Karpas-422 (cell line): Measurements from ENCODE around the gene KRT10. TPM values are rescaled to one million over a fixed set of nuclear protein-coding genes. Genes with fewer than 3 reads are reported as not detected.
"Not testable (repeated sequence)": the region's sequence is repeated elsewhere in the genome, so short reads cannot be mapped to it uniquely, and the experiment has no call there.

Experiments
- DNase-seq: peaks from one replicate; pipeline ENCODE4 v3.0.0-alpha.2; 2015
- H2AFZ ChIP-seq: fragments of 200-600 bp; sonication (generic); 2 replicates; pipeline ENCODE4 v1.6.1; 2014; ENCODE audit warnings: antibody characterized with exemption, low read length, mixed read lengths
- H3K27ac ChIP-seq: fragments of 200-600 bp; sonication (generic); 2 replicates; pipeline ENCODE4 v1.5.1; 2014; ENCODE audit warnings: mild to moderate bottlenecking, low read length, moderate library complexity
- H3K27me3 ChIP-seq: fragments of 200-600 bp; sonication (generic); 2 replicates; pipeline ENCODE4 v1.6.1; 2014; ENCODE audit warnings: low read length, mixed read lengths
- H3K36me3 ChIP-seq: fragments of 200-600 bp; sonication (generic); 2 replicates; pipeline ENCODE4 v1.6.1; 2014; ENCODE audit warnings: low read length, mixed read lengths; ENCODE audit not compliant: insufficient read depth
- H3K4me1 ChIP-seq: fragments of 200-600 bp; sonication (generic); 2 replicates; pipeline ENCODE4 v1.6.1; 2014; ENCODE audit warnings: mild to moderate bottlenecking, low read length, mixed read lengths
- H3K4me2 ChIP-seq: fragments of 200-600 bp; sonication (generic); 2 replicates; pipeline ENCODE4 v1.6.1; 2014; ENCODE audit warnings: low read length, low read depth, mild to moderate bottlenecking; ENCODE audit not compliant: poor library complexity, severe bottlenecking
- H3K4me3 ChIP-seq: fragments of 200-600 bp; sonication (generic); 2 replicates; pipeline ENCODE4 v1.5.1; 2014; ENCODE audit warnings: mild to moderate bottlenecking, antibody characterized with exemption, low read length, mixed read lengths
- H3K79me2 ChIP-seq: fragments of 200-600 bp; sonication (generic); 2 replicates; pipeline ENCODE4 v1.6.1; 2014; ENCODE audit warnings: mild to moderate bottlenecking, low read length, mixed read lengths
- H3K9ac ChIP-seq: fragments of 200-600 bp; sonication (generic); 2 replicates; pipeline ENCODE4 v1.6.0; 2014; ENCODE audit warnings: low read length
- H3K9me2 ChIP-seq: fragments of 200-600 bp; sonication (generic), shearing (Covaris generic); replicated peaks from 2 replicates; pipeline ENCODE4 v1.6.0; 2014; ENCODE audit warnings: mild to moderate bottlenecking, low read length, moderate library complexity; ENCODE audit not compliant: insufficient read depth
- H3K9me3 ChIP-seq: fragments of 300-700, 200-600 bp; sonication (generic); 2 replicates; pipeline ENCODE4 v1.6.1; 2014; ENCODE audit warnings: low read length, mixed read lengths
- H4K20me1 ChIP-seq: fragments of 200-600 bp; sonication (generic); 2 replicates; pipeline ENCODE4 v1.6.1; 2014; ENCODE audit warnings: mild to moderate bottlenecking, antibody characterized with exemption, low read length, low read depth; ENCODE audit not compliant: insufficient read depth
- total RNA-seq: library from RNA; depleted of rRNA; stranded (reverse); fragments of >200 nt; shearing (Covaris generic); gene quantifications from 2 replicates; pipeline ENCODE4 v1.2.3, GENCODE V29; 2014; ENCODE audit warnings: low replicate concordance; rRNA removed

KRT10 gene
- 14.9 and 21.6 TPM in 2 replicates for total RNA-seq

- Histone ChIP-seq H3K9me2 (no peaks in the 10 kb centered on the region; the same call in 1 of the 2 replicates), H3K4me2 (no peak within 1 kb of the TSS), H3K4me1 (peaks cover 28% of the 10 kb centered on the region), H3K36me3 (peaks cover 10% of the 10 kb centered on the region), H3K9me3 (no peaks in the 10 kb centered on the region), H3K4me3 (no peak within 1 kb of the TSS), H2AFZ (no peak within 1 kb of the TSS), H3K79me2 (peaks cover 90% of the 10 kb centered on the region), H3K27ac (no peak within 1 kb of the TSS), H3K27me3 (no peaks in the 10 kb centered on the region), H4K20me1 (no peaks in the 10 kb centered on the region), H3K9ac (no peak within 1 kb of the TSS)
- DNase-seq, result no peak
These were observed at the start of gene KRT10 for GRCh38 chr17:40822132-40822812. Gene KRT10, minus strand, starts transcription at chr17:40822614. Its CDS starts 29 bp downstream, at chr17:40822585.

- Histone ChIP-seq H3K27ac (no peak overlapping the region), H3K4me3 (no peak overlapping the region), H3K27me3 (no peaks in the 10 kb centered on the region), H4K20me1 (no peaks in the 10 kb centered on the region), H3K36me3 (no peaks in the 10 kb centered on the region), H3K4me2 (no peak overlapping the region), H3K9ac (no peak overlapping the region), H3K4me1 (no peaks in the 10 kb centered on the region), H3K79me2 (no peaks in the 10 kb centered on the region), H3K9me3 (no peaks in the 10 kb centered on the region), H2AFZ (no peak overlapping the region), H3K9me2 (no peaks in the 10 kb centered on the region)
- no peak for DNase-seq
These were observed 48.9 kb upstream of the KRT10 start for GRCh38 chr17:40871316-40871715.

- no peaks in the 10 kb centered on the region for H3K4me1 ChIP-seq
- H3K27me3 ChIP-seq, result no peaks in the 10 kb centered on the region
- no peak overlapping the region for H2AFZ ChIP-seq
- no peaks in the 10 kb centered on the region for H3K9me2 ChIP-seq
- no peaks in the 10 kb centered on the region for H3K9me3 ChIP-seq
- no peak overlapping the region for H3K27ac ChIP-seq
- no peaks in the 10 kb centered on the region for H3K36me3 ChIP-seq
- no peak overlapping the region for H3K4me2 ChIP-seq
- no peaks in the 10 kb centered on the region for H3K79me2 ChIP-seq
- no peaks in the 10 kb centered on the region for H4K20me1 ChIP-seq
- no peak overlapping the region for H3K9ac ChIP-seq
- no peak for DNase-seq
- no peak overlapping the region for H3K4me3 ChIP-seq
These were observed 47.7 kb upstream of the KRT10 start for GRCh38 chr17:40870136-40870535.

- no peaks in the 10 kb centered on the region for H3K4me1 ChIP-seq
- H2AFZ ChIP-seq, result no peak within 1 kb of the TSS
- H4K20me1 ChIP-seq, result no peaks in the 10 kb centered on the region
- no peak within 1 kb of the TSS for H3K4me3 ChIP-seq
- DNase-seq, result no peak
- H3K27me3 ChIP-seq, result no peaks in the 10 kb centered on the region
- no peaks in the 10 kb centered on the region for H3K9me3 ChIP-seq
- H3K9me2 ChIP-seq, result no peaks in the 10 kb centered on the region
- H3K9ac ChIP-seq, result no peak within 1 kb of the TSS
- no peaks in the 10 kb centered on the region for H3K36me3 ChIP-seq
- H3K79me2 ChIP-seq, result no peaks in the 10 kb centered on the region
- H3K27ac ChIP-seq, result no peak within 1 kb of the TSS
- H3K4me2 ChIP-seq, result no peak within 1 kb of the TSS
These were observed 44.4 kb upstream of the KRT10 start, which contains the start of gene KRT12 for GRCh38 chr17:40866838-40867237. Gene KRT12, minus strand, starts transcription at chr17:40867223. Its CDS starts 37 bp downstream, at chr17:40867186.

GRCh38 chr17:40864661-40865390, 42.4 kb upstream of the KRT10 start:
- H2AFZ ChIP-seq, result no peak overlapping the region
- no peaks in the 10 kb centered on the region for H4K20me1 ChIP-seq
- H3K36me3 ChIP-seq, result no peaks in the 10 kb centered on the region
- H3K9ac ChIP-seq, result no peak overlapping the region
- H3K4me2 ChIP-seq, result no peak overlapping the region
- no peak overlapping the region for H3K27ac ChIP-seq
- no peaks in the 10 kb centered on the region for H3K9me2 ChIP-seq
- H3K79me2 ChIP-seq, result no peaks in the 10 kb centered on the region
- H3K27me3 ChIP-seq, result no peaks in the 10 kb centered on the region
- DNase-seq, result no peak
- no peaks in the 10 kb centered on the region for H3K4me1 ChIP-seq
- H3K4me3 ChIP-seq, result no peak overlapping the region
- no peaks in the 10 kb centered on the region for H3K9me3 ChIP-seq

GRCh38 chr17:40862985-40863733, 40.7 kb upstream of the KRT10 start:
- Histone ChIP-seq H3K4me3 (no peak overlapping the region), H4K20me1 (no peaks in the 10 kb centered on the region), H3K79me2 (no peaks in the 10 kb centered on the region), H3K9me2 (no peaks in the 10 kb centered on the region), H3K27ac (no peak overlapping the region), H2AFZ (no peak overlapping the region), H3K4me2 (no peak overlapping the region), H3K9me3 (no peaks in the 10 kb centered on the region), H3K9ac (no peak overlapping the region), H3K36me3 (no peaks in the 10 kb centered on the region), H3K27me3 (no peaks in the 10 kb centered on the region), H3K4me1 (no peaks in the 10 kb centered on the region)
- no peak for DNase-seq

- Histone ChIP-seq H3K79me2 (no peaks in the 10 kb centered on the region), H3K27me3 (no peaks in the 10 kb centered on the region), H3K9ac (no peak overlapping the region), H3K4me2 (no peak overlapping the region), H3K9me3 (no peaks in the 10 kb centered on the region), H4K20me1 (no peaks in the 10 kb centered on the region), H3K9me2 (no peaks in the 10 kb centered on the region), H3K36me3 (no peaks in the 10 kb centered on the region), H3K27ac (no peak overlapping the region), H3K4me3 (no peak overlapping the region), H3K4me1 (no peaks in the 10 kb centered on the region), H2AFZ (no peak overlapping the region)
- no peak for DNase-seq
These were observed 37.1 kb upstream of the KRT10 start for GRCh38 chr17:40859536-40859935.

- not testable (repeated sequence) for H3K9ac ChIP-seq, H3K79me2 ChIP-seq, H2AFZ ChIP-seq, H3K9me3 ChIP-seq, H3K27ac ChIP-seq, H3K4me2 ChIP-seq, H3K4me3 ChIP-seq, H3K27me3 ChIP-seq, H3K36me3 ChIP-seq, H4K20me1 ChIP-seq, H3K4me1 ChIP-seq, H3K9me2 ChIP-seq, DNase-seq
These were observed 36.3 kb upstream of the KRT10 start for GRCh38 chr17:40858667-40859066.
